Neural cell (in vitro differentiated cells): ENCODE data around the gene PDE11A. TPM values are rescaled to one million over a fixed set of nuclear protein-coding genes. Genes with fewer than 3 reads are reported as not detected.

Experiments used
- H2AFZ ChIP-seq: fragments of 200-600, 300-800 bp; sonication (generic), shearing (Covaris generic); 2 replicates; pipeline ENCODE4 v1.6.0; 2014; ENCODE audit warnings: low read depth, mild to moderate bottlenecking, antibody characterized with exemption, low read length, moderate library complexity
- H3F3A ChIP-seq: fragments of 200-600 bp; shearing (Covaris generic); 2 replicates; pipeline ENCODE4 v1.6.1; 2016; ENCODE audit warnings: mild to moderate bottlenecking, moderate library complexity, mixed read lengths, antibody characterized with exemption, low read length; ENCODE audit not compliant: insufficient read depth, poor library complexity, severe bottlenecking
- H3K27ac ChIP-seq: fragments of 200-600, 300-800 bp; sonication (generic), shearing (Covaris generic); 2 replicates; pipeline ENCODE4 v1.5.1; 2014; ENCODE audit warnings: mild to moderate bottlenecking, low read length, moderate library complexity
- H3K27me3 ChIP-seq: fragments of 300-800, 200-600 bp; sonication (generic), shearing (Covaris generic); 2 replicates; pipeline ENCODE4 v1.6.0; 2014; ENCODE audit warnings: mild to moderate bottlenecking, low read depth, low read length, moderate library complexity; ENCODE audit not compliant: insufficient read depth
- H3K36me3 ChIP-seq: fragments of 300-800, 200-600 bp; sonication (generic), shearing (Covaris generic); 2 replicates; pipeline ENCODE4 v1.5.1; 2014; ENCODE audit warnings: mild to moderate bottlenecking, antibody characterized with exemption, low read length, moderate library complexity; ENCODE audit not compliant: insufficient read depth
- H3K4me2 ChIP-seq: fragments of 300-800, 200-600 bp; sonication (generic), shearing (Covaris generic); 2 replicates; pipeline ENCODE4 v1.6.0; 2014; ENCODE audit warnings: mild to moderate bottlenecking, low read length
- H3K4me3 ChIP-seq: fragments of 300-800, 200-600 bp; sonication (generic), shearing (Covaris generic); 2 replicates; pipeline ENCODE4 v1.5.1; 2014; ENCODE audit warnings: mild to moderate bottlenecking, low read length, moderate library complexity
- H3K79me2 ChIP-seq: fragments of 200-600 bp; shearing (Covaris generic); replicated peaks from 2 replicates; pipeline ENCODE4 v1.6.0; 2014; ENCODE audit warnings: mild to moderate bottlenecking, low read length, moderate library complexity; ENCODE audit not compliant: insufficient read depth
- H3K9ac ChIP-seq: fragments of 300-800, 200-600 bp; sonication (generic), shearing (Covaris generic); 2 replicates; pipeline ENCODE4 v1.6.1; 2016; ENCODE audit warnings: mild to moderate bottlenecking, low read length, mixed read lengths
- H3K9me2 ChIP-seq: fragments of 200-600 bp; shearing (Covaris generic); 2 replicates; pipeline ENCODE4 v1.6.1; 2016; ENCODE audit warnings: mild to moderate bottlenecking, low read length, mixed read lengths; ENCODE audit not compliant: insufficient read depth
- H3K9me3 ChIP-seq: fragments of 200-600, 300-800 bp; sonication (generic), shearing (Covaris generic); 2 replicates; pipeline ENCODE4 v1.6.1; 2016; ENCODE audit warnings: mild to moderate bottlenecking, mixed run types, low read length, moderate library complexity, mixed read lengths
- H4K20me1 ChIP-seq: fragments of 200-600 bp; shearing (Covaris generic); 2 replicates; pipeline ENCODE4 v1.6.1; 2016; ENCODE audit warnings: mild to moderate bottlenecking, mixed run types; ENCODE audit not compliant: insufficient read depth
- CTCF ChIP-seq: fragments of 450-650 bp; IDR thresholded peaks from 2 replicates; pipeline ENCODE4 v1.5.1; 2014; ENCODE audit warnings: antibody characterized with exemption, mild to moderate bottlenecking, moderate library complexity; ENCODE audit not compliant: poor library complexity, severe bottlenecking
- EP300 ChIP-seq: fragments of 450-650 bp; conservative IDR thresholded peaks from 2 replicates; pipeline ENCODE4 v1.6.1; 2014; ENCODE audit warnings: antibody characterized with exemption, mild to moderate bottlenecking, moderate library complexity; ENCODE audit not compliant: poor library complexity, severe bottlenecking
- EZH2 ChIP-seq: fragments of 200-600, 300-800 bp; shearing (Covaris generic), sonication (generic); IDR thresholded peaks from 2 replicates; pipeline ENCODE4 v1.6.1; 2014; ENCODE audit warnings: antibody characterized with exemption, low read length, borderline replicate concordance, mild to moderate bottlenecking; ENCODE audit not compliant: insufficient read depth, poor library complexity, severe bottlenecking
- MXI1 ChIP-seq: fragments of 450-650 bp; conservative IDR thresholded peaks from 2 replicates; pipeline ENCODE4 v1.6.1; 2014; ENCODE audit warnings: antibody characterized with exemption, mild to moderate bottlenecking; ENCODE audit not compliant: poor library complexity, severe bottlenecking
- POLR2AphosphoS5 ChIP-seq: IDR thresholded peaks from 2 replicates; pipeline ENCODE4 v1.6.1; 2012
- RAD21 ChIP-seq: fragments of 450-650 bp; conservative IDR thresholded peaks from 2 replicates; pipeline ENCODE4 v1.6.1; 2014; ENCODE audit warnings: antibody characterized with exemption, mild to moderate bottlenecking, moderate library complexity
- REST ChIP-seq: IDR thresholded peaks from 2 replicates; pipeline ENCODE4 v1.6.1; 2012; ENCODE audit warnings: borderline replicate concordance
- SMC3 ChIP-seq: fragments of 450-650 bp; conservative IDR thresholded peaks from 2 replicates; pipeline ENCODE4 v1.6.1; 2014; ENCODE audit warnings: antibody characterized with exemption, mild to moderate bottlenecking, moderate library complexity; ENCODE audit not compliant: poor library complexity
- TAF1 ChIP-seq: IDR thresholded peaks from 2 replicates; pipeline ENCODE4 v1.6.1; 2012; ENCODE audit warnings: low read depth
- polyA plus RNA-seq: library from polyadenylated mRNA; depleted of rRNA; stranded (reverse); fragments of >200 nt; gene quantifications from 2 replicates; pipeline ENCODE4 v1.2.3, GENCODE V29; 2014

Gene PDE11A
- polyA plus RNA-seq, 1 donor from 2014 or later: 0.89 TPM

GRCh38 chr2:177723235-177723634, 349.3 kb downstream of the PDE11A start:
- Histone ChIP-seq H3K27ac (no peak overlapping the region), H3K36me3 (no peaks in the 10 kb centered on the region), H3K4me3 (no peak overlapping the region), H3K4me2 (no peak overlapping the region), H3K27me3 (no peaks in the 10 kb centered on the region), H3K9ac (no peak overlapping the region), H3K9me2 (no peaks in the 10 kb centered on the region), H3F3A (no peaks in the 10 kb centered on the region), H3K79me2 (no peaks in the 10 kb centered on the region), H4K20me1 (no peaks in the 10 kb centered on the region), H2AFZ (no peak overlapping the region), H3K9me3 (no peaks in the 10 kb centered on the region)
- no peak for TF ChIP-seq EP300
- no peak for TF ChIP-seq SMC3
- TF ChIP-seq RAD21: no peak
- TF ChIP-seq MXI1: no peak
- TF ChIP-seq TAF1: no peak
- TF ChIP-seq CTCF: no peak
- no peak for TF ChIP-seq POLR2AphosphoS5
- TF ChIP-seq EZH2: no peak
- no peak for TF ChIP-seq REST

- no peak overlapping the region for H3K4me3 ChIP-seq
- no peaks in the 10 kb centered on the region for H4K20me1 ChIP-seq
- TF ChIP-seq REST (no peak), SMC3 (no peak), RAD21 (no peak), TAF1 (no peak), POLR2AphosphoS5 (no peak), CTCF (no peak), EP300 (no peak), EZH2 (no peak), MXI1 (no peak)
- H3K9ac ChIP-seq: no peak overlapping the region
- H3K36me3 ChIP-seq: no peaks in the 10 kb centered on the region
- H3K27me3 ChIP-seq: no peaks in the 10 kb centered on the region
- H3K9me2 ChIP-seq: no peaks in the 10 kb centered on the region
- H2AFZ ChIP-seq: no peak overlapping the region
- H3K9me3 ChIP-seq: no peaks in the 10 kb centered on the region
- no peak overlapping the region for H3K27ac ChIP-seq
- no peaks in the 10 kb centered on the region for H3F3A ChIP-seq
- H3K79me2 ChIP-seq: no peaks in the 10 kb centered on the region
- H3K4me2 ChIP-seq: no peak overlapping the region
Measured at GRCh38 chr2:177721818-177722567, 350.6 kb downstream of the PDE11A start.
